K562 (cell line): ENCODE results near the gene CELSR3. TPM values are rescaled to one million over a fixed set of nuclear protein-coding genes. Genes with fewer than 3 reads are reported as not detected.

ENCODE experiments used
- CBX8 ChIP-seq: fragments of 200-600 bp; sonication (generic); IDR thresholded peaks from 2 replicates; pipeline ENCODE4 v1.6.1; 2012; ENCODE audit warnings: borderline replicate concordance, mixed run types, low read depth, mild to moderate bottlenecking, moderate library complexity, mixed read lengths, low read length, control low read depth, inconsistent platforms; ENCODE audit not compliant: poor library complexity, severe bottlenecking; ENCODE audit errors: extremely low read depth
- CXXC5 ChIP-seq: fragments of 250-450 bp; sonication (Bioruptor Pico); IDR thresholded peaks from 2 replicates; pipeline ENCODE4 v1.8.0; 2022; ENCODE audit warnings: inconsistent platforms, mild to moderate bottlenecking, moderate library complexity
- DPF2 ChIP-seq: fragments of 450-650 bp; IDR thresholded peaks from 2 replicates; pipeline ENCODE4 v1.6.1; 2016
- ELF2 ChIP-seq: fragments of 250-450 bp; sonication (Bioruptor Pico); IDR thresholded peaks from 2 replicates; pipeline ENCODE4 v1.5.0; 2021; ENCODE audit warnings: mild to moderate bottlenecking
- FOXK1 ChIP-seq: sonication (generic); formaldehyde crosslinking; IDR thresholded peaks from 2 replicates; pipeline ENCODE4 v1.8.0; 2022; ENCODE audit warnings: missing genetic modification reagents, mild to moderate bottlenecking, borderline replicate concordance
- LARP7 ChIP-seq: fragments of 450-650 bp; IDR thresholded peaks from 2 replicates; pipeline ENCODE4 v1.6.1; 2016
- NCOA4 ChIP-seq: fragments of 450-650 bp; IDR thresholded peaks from 2 replicates; pipeline ENCODE4 v1.6.1; 2018; ENCODE audit warnings: mild to moderate bottlenecking; ENCODE audit not compliant: partially characterized antibody
- POLR2B ChIP-seq: fragments of 450-650 bp; IDR thresholded peaks from 2 replicates; pipeline ENCODE4 v1.6.1; 2018; ENCODE audit warnings: low read depth; ENCODE audit not compliant: partially characterized antibody
- RBFOX2 ChIP-seq: fragments of 200-400 bp; formaldehyde crosslinking; IDR thresholded peaks from 2 replicates; pipeline ENCODE4 v1.6.1; 2017; ENCODE audit warnings: low read depth, mild to moderate bottlenecking, low read length, moderate library complexity
- WHSC1 ChIP-seq: IDR thresholded peaks from one replicate; pipeline ENCODE4 v1.6.1; 2012; ENCODE audit warnings: low read length, control low read depth, inconsistent platforms
- YY1 ChIP-seq, 3 experiments: IDR thresholded peaks; 2 replicates each; pipeline ENCODE4 v1.6.1; 2011; ENCODE audit warnings: low read length in 2 of 3, mild to moderate bottlenecking in 2 of 3, moderate library complexity in 2 of 3, borderline replicate concordance in 1 of 3, control low read depth in 1 of 3, low read depth in 1 of 3; ENCODE audit not compliant: insufficient read depth in 3 of 3, insufficient replicate concordance in 2 of 3, control insufficient read depth in 1 of 3, insufficient read length in 1 of 3; ENCODE audit errors: extremely low read depth in 1 of 3
- ZFPM2 ChIP-seq: fragments of 250-450 bp; sonication (Bioruptor Pico); IDR thresholded peaks from 2 replicates; pipeline ENCODE4 v1.5.1; 2022; ENCODE audit warnings: mild to moderate bottlenecking
- ZNF263 ChIP-seq: sonication (generic); formaldehyde crosslinking; IDR thresholded peaks from 2 replicates; pipeline ENCODE4 v1.8.0; 2022; ENCODE audit warnings: mild to moderate bottlenecking, missing genetic modification reagents, borderline replicate concordance
- ZNF3 ChIP-seq: fragments of 250-450 bp; sonication (Bioruptor Pico); IDR thresholded peaks from 2 replicates; pipeline ENCODE4 v1.5.0; 2021; ENCODE audit warnings: mild to moderate bottlenecking, moderate library complexity
- ZNF586 ChIP-seq: fragments of 450-650 bp; formaldehyde crosslinking; conservative IDR thresholded peaks from 2 replicates; pipeline ENCODE4 v1.4.0; 2020; ENCODE audit warnings: mild to moderate bottlenecking, moderate library complexity
- polyA plus RNA-seq, 8 experiments: library from polyadenylated mRNA; depleted of rRNA in 4 of 8; stranded (reverse) in 5 of 8; unstranded in 3 of 8; fragments of >200 nt; fragmentation: Nextera tagmentation in 2 of 8; fragmentation: Illumina TruSeq in 1 of 8; extraction: Ambion mirVana in 2 of 8; extraction: Trizol in 1 of 8; gene quantifications; 2 replicates each; pipeline versions ENCODE4 v1.2.1 to v1.2.3, GENCODE V29; 2011 to 2014; ENCODE audit warnings: inconsistent platforms in 1 of 8, missing spikeins in 1 of 8
- total RNA-seq, 7 experiments: library from RNA; depleted of rRNA in 6 of 7; stranded (reverse); fragments of >200 nt in 6 of 7; fragmentation: Illumina TruSeq in 2 of 7; extraction: Trizol in 2 of 7; gene quantifications; 2 replicates each; pipeline versions ENCODE4 v1.2.1 to v1.2.3, GENCODE V29; 2011 to 2021; ENCODE audit warnings: low replicate concordance in 1 of 7
- TF ChIP-seq, protein P1 (sequence below), 2 experiments: IDR thresholded peaks; 2 replicates each; pipeline ENCODE4 v1.6.1; 2012; ENCODE audit warnings: improper control_type of control experiment in 2 of 2, low read depth in 2 of 2, low read length in 2 of 2, borderline replicate concordance in 1 of 2
- TF ChIP-seq, protein P2 (sequence below): IDR thresholded peaks from 3 replicates; pipeline ENCODE4 v1.6.1; 2011; ENCODE audit warnings: borderline replicate concordance, mild to moderate bottlenecking; ENCODE audit not compliant: insufficient read length, insufficient read depth
- TF ChIP-seq, protein P3 (sequence below): sonication (generic); formaldehyde crosslinking; IDR thresholded peaks from 2 replicates; pipeline ENCODE4 v1.5.0; 2020; ENCODE audit warnings: missing genetic modification reagents

CELSR3 gene
- total and polyA plus RNA-seq, 9 of the 15 experiments (the other 6 are each of a cell fraction or from before 2014, with no cell fraction given): 0.10 to 2.7 (median 0.76) TPM

DNA sequence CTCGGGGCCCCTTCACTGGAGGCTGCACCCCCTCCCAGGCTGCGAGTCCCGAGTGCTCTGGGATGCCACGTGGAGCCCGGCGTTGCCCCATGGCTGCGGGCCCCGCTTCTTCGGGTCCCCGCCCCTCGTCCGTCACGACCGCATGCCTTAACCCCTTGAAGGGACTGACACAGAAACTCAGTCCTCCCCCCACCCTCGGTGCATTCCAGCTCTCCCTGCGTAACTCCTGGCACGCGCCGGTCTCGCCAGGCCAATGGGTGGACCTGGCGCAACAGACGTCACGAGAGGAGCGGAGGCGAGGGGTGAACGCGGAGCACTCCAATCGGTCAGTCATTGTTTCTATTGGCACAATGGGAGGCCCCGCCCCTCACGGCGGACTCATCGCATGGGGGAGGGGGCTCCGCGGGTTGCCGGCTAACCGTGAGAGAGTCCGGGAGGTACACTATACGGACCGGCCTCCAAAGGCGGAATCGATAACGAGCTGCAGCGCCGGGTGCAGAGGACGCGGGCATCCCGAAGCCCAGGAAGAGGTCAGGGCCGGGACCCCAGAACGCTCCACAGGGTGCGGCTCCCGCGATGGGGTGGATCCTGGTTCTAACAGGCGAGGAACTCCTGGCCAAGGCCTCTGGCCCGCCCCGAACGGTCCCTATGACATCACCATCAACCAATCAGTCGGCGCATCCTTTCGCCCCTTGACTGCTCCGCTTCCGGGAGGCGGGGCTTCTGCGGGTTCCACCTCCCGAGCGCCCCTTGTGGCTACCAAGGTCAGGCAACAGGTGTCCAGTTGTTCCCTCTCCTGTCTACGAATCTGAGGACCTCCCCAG lies 1.0 kb upstream of the CELSR3 start (continued):
- TF ChIP-seq, protein P1, sequence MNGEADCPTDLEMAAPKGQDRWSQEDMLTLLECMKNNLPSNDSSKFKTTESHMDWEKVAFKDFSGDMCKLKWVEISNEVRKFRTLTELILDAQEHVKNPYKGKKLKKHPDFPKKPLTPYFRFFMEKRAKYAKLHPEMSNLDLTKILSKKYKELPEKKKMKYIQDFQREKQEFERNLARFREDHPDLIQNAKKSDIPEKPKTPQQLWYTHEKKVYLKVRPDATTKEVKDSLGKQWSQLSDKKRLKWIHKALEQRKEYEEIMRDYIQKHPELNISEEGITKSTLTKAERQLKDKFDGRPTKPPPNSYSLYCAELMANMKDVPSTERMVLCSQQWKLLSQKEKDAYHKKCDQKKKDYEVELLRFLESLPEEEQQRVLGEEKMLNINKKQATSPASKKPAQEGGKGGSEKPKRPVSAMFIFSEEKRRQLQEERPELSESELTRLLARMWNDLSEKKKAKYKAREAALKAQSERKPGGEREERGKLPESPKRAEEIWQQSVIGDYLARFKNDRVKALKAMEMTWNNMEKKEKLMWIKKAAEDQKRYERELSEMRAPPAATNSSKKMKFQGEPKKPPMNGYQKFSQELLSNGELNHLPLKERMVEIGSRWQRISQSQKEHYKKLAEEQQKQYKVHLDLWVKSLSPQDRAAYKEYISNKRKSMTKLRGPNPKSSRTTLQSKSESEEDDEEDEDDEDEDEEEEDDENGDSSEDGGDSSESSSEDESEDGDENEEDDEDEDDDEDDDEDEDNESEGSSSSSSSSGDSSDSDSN (IDR thresholded peaks at IDR 0.05; ENCODE audit: borderline replicate concordance in 1 of 2, low read depth in 2 of 2, low read length in 2 of 2): 0 out of 4 replicates have a peak, but pooled peaks of 1 of the 2 experiments have one; percentile 55
- TF ChIP-seq DPF2 (no peak), YY1 (IDR thresholded peaks at IDR 0.05; ENCODE audit: borderline replicate concordance in 1 of 3, control insufficient read depth in 1 of 3, extremely low read depth in 1 of 3, insufficient read depth in 3 of 3, insufficient read length in 1 of 3, insufficient replicate concordance in 2 of 3, low read depth in 1 of 3, low read length in 2 of 3) (peak in 1 of 3 experiments; percentile 26), NCOA4 (no peak), LARP7 (no peak), WHSC1 (no peak), ELF2 (CRISPR knock-in tag) (peak; percentile 89), ZNF586 (CRISPR knock-in tag) (no peak), POLR2B (peak; percentile 73), ZFPM2 (CRISPR knock-in tag) (no peak), ZNF263 (CRISPR knock-in tag) (no peak), RBFOX2 (peak; percentile 86), ZNF3 (CRISPR knock-in tag) (no peak), FOXK1 (CRISPR knock-in tag) (0 out of 2 replicates have a peak, but pooled peaks have one; percentile 61), CBX8 (no peak), CXXC5 (CRISPR knock-in tag) (peak; percentile 78)
- TF ChIP-seq, protein P2, sequence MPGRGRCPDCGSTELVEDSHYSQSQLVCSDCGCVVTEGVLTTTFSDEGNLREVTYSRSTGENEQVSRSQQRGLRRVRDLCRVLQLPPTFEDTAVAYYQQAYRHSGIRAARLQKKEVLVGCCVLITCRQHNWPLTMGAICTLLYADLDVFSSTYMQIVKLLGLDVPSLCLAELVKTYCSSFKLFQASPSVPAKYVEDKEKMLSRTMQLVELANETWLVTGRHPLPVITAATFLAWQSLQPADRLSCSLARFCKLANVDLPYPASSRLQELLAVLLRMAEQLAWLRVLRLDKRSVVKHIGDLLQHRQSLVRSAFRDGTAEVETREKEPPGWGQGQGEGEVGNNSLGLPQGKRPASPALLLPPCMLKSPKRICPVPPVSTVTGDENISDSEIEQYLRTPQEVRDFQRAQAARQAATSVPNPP: no peak
- TF ChIP-seq, protein P3, sequence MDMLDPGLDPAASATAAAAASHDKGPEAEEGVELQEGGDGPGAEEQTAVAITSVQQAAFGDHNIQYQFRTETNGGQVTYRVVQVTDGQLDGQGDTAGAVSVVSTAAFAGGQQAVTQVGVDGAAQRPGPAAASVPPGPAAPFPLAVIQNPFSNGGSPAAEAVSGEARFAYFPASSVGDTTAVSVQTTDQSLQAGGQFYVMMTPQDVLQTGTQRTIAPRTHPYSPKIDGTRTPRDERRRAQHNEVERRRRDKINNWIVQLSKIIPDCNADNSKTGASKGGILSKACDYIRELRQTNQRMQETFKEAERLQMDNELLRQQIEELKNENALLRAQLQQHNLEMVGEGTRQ: 0 out of 2 replicates have a peak, but pooled peaks have one; percentile 15
